Liver (tissue), 9 donors: Measurements from ENCODE around the gene GJB1. TPM values are rescaled to one million over a fixed set of nuclear protein-coding genes. Genes with fewer than 3 reads are reported as not detected.
A peak's percentile ranks its signal among the peaks of the same experiment; 100 is the strongest.

Source experiments
- DNase-seq: peaks from one replicate; pipeline ENCODE4 v3.0.0-alpha.2; 2017; ENCODE audit warnings: low spot score
- H3K27ac ChIP-seq, 2 donors: one replicate each; pipeline ENCODE4 v1.7.0; 2013; ENCODE audit warnings: inconsistent platforms in 2 of 2, low read length in 2 of 2, control low read depth in 1 of 2, low read depth in 1 of 2, mild to moderate bottlenecking in 1 of 2
- H3K27me3 ChIP-seq, 4 donors: one replicate each; pipeline versions ENCODE4 v1.6.1 to v1.7.0; 2013; ENCODE audit warnings: low read length in 3 of 4, inconsistent platforms in 1 of 4, mild to moderate bottlenecking in 1 of 4, moderate library complexity in 1 of 4; ENCODE audit not compliant: control insufficient read depth in 4 of 4, insufficient read depth in 4 of 4
- H3K36me3 ChIP-seq, 4 donors: one replicate each; pipeline versions ENCODE4 v1.6.1 to v1.7.0; 2013; ENCODE audit warnings: low read length in 3 of 4, mild to moderate bottlenecking in 3 of 4, low read depth in 1 of 4, moderate library complexity in 1 of 4; ENCODE audit not compliant: control insufficient read depth in 4 of 4, insufficient read depth in 3 of 4
- H3K4me1 ChIP-seq, 4 donors: one replicate each; pipeline versions ENCODE4 v1.6.1 to v1.7.0; 2013; ENCODE audit warnings: low read length in 3 of 4, mild to moderate bottlenecking in 3 of 4, moderate library complexity in 1 of 4; ENCODE audit not compliant: control insufficient read depth in 4 of 4, insufficient read depth in 4 of 4
- H3K4me3 ChIP-seq, 3 donors: one replicate each; pipeline versions ENCODE4 v1.6.1 to v1.7.0; 2013; ENCODE audit warnings: low read length in 3 of 3, control low read depth in 1 of 3, low read depth in 1 of 3, mild to moderate bottlenecking in 1 of 3
- H3K9ac ChIP-seq, 2 donors: one replicate each; pipeline ENCODE4 v1.7.0; 2013; ENCODE audit warnings: low read length in 2 of 2, mild to moderate bottlenecking in 2 of 2, moderate library complexity in 2 of 2, control low read depth in 1 of 2, low read depth in 1 of 2
- H3K9me3 ChIP-seq, 4 donors: one replicate each; pipeline versions ENCODE4 v1.6.1 to v1.7.0; 2013; ENCODE audit warnings: low read length in 3 of 4; ENCODE audit not compliant: control insufficient read depth in 4 of 4
- CTCF ChIP-seq: fragments of 150-350 bp; IDR thresholded peaks from 2 replicates; pipeline ENCODE4 v1.5.1; 2017; ENCODE audit warnings: improper control_type of control experiment, low read depth, low read length; ENCODE audit not compliant: missing input control
- EGR1 ChIP-seq, 2 donors: IDR thresholded peaks; 2 replicates each; pipeline ENCODE4 v1.6.1; 2016 to 2018; ENCODE audit warnings: antibody characterized with exemption in 2 of 2, low read depth in 2 of 2
- FOXA1 ChIP-seq: IDR thresholded peaks from 2 replicates; pipeline ENCODE4 v1.6.1; 2016; ENCODE audit warnings: antibody characterized with exemption
- FOXA2 ChIP-seq: IDR thresholded peaks from 2 replicates; pipeline ENCODE4 v1.6.1; 2016; ENCODE audit warnings: antibody characterized with exemption
- GABPA ChIP-seq, 2 donors: IDR thresholded peaks in 1 of 2; conservative IDR thresholded peaks in 1 of 2; 2 replicates each; pipeline ENCODE4 v1.6.1; 2016; ENCODE audit warnings: antibody characterized with exemption in 2 of 2, mild to moderate bottlenecking in 1 of 2, moderate library complexity in 1 of 2
- HNF4A ChIP-seq, 2 donors: conservative IDR thresholded peaks; 2 replicates each; pipeline ENCODE4 v1.6.1; 2016; ENCODE audit warnings: antibody characterized with exemption in 2 of 2, mild to moderate bottlenecking in 2 of 2
- HNF4G ChIP-seq: IDR thresholded peaks from 2 replicates; pipeline ENCODE4 v1.6.1; 2016; ENCODE audit warnings: antibody characterized with exemption
- JUND ChIP-seq, 2 donors: IDR thresholded peaks; 2 replicates each; pipeline ENCODE4 v1.6.1; 2016; ENCODE audit warnings: antibody characterized with exemption in 2 of 2
- NR2F2 ChIP-seq: IDR thresholded peaks from 2 replicates; pipeline ENCODE4 v1.6.1; 2016; ENCODE audit warnings: antibody characterized with exemption
- RAD21 ChIP-seq, 2 donors: IDR thresholded peaks; 2 replicates each; pipeline ENCODE4 v1.6.1; 2016; ENCODE audit warnings: antibody characterized with exemption in 2 of 2, mild to moderate bottlenecking in 2 of 2
- RXRA ChIP-seq, 2 donors: IDR thresholded peaks; 2 replicates each; pipeline ENCODE4 v1.6.1; 2017 to 2018; ENCODE audit warnings: antibody characterized with exemption in 2 of 2, mild to moderate bottlenecking in 1 of 2
- SP1 ChIP-seq: IDR thresholded peaks from 2 replicates; pipeline ENCODE4 v1.6.1; 2018; ENCODE audit warnings: antibody characterized with exemption, mild to moderate bottlenecking
- TAF1 ChIP-seq: conservative IDR thresholded peaks from 2 replicates; pipeline ENCODE4 v1.6.1; 2016; ENCODE audit warnings: antibody characterized with exemption, mild to moderate bottlenecking
- YY1 ChIP-seq: IDR thresholded peaks from 2 replicates; pipeline ENCODE4 v1.6.1; 2016; ENCODE audit warnings: antibody characterized with exemption, mild to moderate bottlenecking
- WGBS: extraction: QIAGEN DNeasy Blood & Tissue Kit; methylation state at CpG from one replicate; pipeline ENCODE4 v1.1.7; 2013; 5-methylcytosine and 5-hydroxymethylcytosine counted together
- polyA plus RNA-seq, 2 donors: library from polyadenylated mRNA; stranded (reverse) in 1 of 2; unstranded in 1 of 2; fragments of 200-250 nt in 1 of 2; fragments of >200 nt in 1 of 2; fragmentation: Nextera tagmentation in 1 of 2; extraction: Ambion mirVana in 1 of 2; gene quantifications; one replicate each; pipeline versions ENCODE4 v1.2.1 to v1.2.3, GENCODE V29; 2013 to 2015
- total RNA-seq, 2 donors: library from RNA; depleted of rRNA; stranded (reverse); fragments of >200 nt; gene quantifications; one replicate each; pipeline ENCODE4 v1.2.3, GENCODE V29; 2014
- TF ChIP-seq, protein P1 (sequence below): IDR thresholded peaks from 2 replicates; pipeline ENCODE4 v1.6.1; 2016; ENCODE audit warnings: antibody characterized with exemption
- TF ChIP-seq, protein P2 (sequence below): IDR thresholded peaks from 2 replicates; pipeline ENCODE4 v1.6.1; 2016; ENCODE audit warnings: antibody characterized with exemption
- TF ChIP-seq, protein P3 (sequence below): IDR thresholded peaks from 2 replicates; pipeline ENCODE4 v1.6.1; 2016; ENCODE audit warnings: antibody characterized with exemption, mild to moderate bottlenecking
- TF ChIP-seq, protein P4 (sequence below): IDR thresholded peaks from 2 replicates; pipeline ENCODE4 v1.6.1; 2016; ENCODE audit warnings: antibody characterized with exemption
- donor health status: healthy.
- donor health status: healthy.
- donor health status: healthy.
- donor health status: healthy.
- donor health status: healthy.

Gene GJB1
- total and polyA plus RNA-seq, 4 donors, result 77.1 to 251 (median 199) TPM

GRCh38 chrX:71183341-71183740 lies 39.7 kb upstream of the GJB1 start:
- H3K36me3 ChIP-seq, result no peaks in the 10 kb centered on the region
- WGBS, result 49% methylated on average over 6 of the region's 6 CpGs
- H3K4me3 ChIP-seq, result no peak overlapping the region
- DNase-seq, result no peak
- H3K9ac ChIP-seq, result no peak overlapping the region
- no peak overlapping the region for H3K27ac ChIP-seq
- TF ChIP-seq TAF1, result no peak
- no peak for TF ChIP-seq JUND (IDR thresholded peaks at IDR 0.05)
- TF ChIP-seq, protein P1, sequence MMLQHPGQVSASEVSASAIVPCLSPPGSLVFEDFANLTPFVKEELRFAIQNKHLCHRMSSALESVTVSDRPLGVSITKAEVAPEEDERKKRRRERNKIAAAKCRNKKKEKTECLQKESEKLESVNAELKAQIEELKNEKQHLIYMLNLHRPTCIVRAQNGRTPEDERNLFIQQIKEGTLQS, result no peak
- H3K9me3 ChIP-seq, result no peaks in the 10 kb centered on the region
- H3K27me3 ChIP-seq, result peaks cover 0 to 3% (median 0%) of the 10 kb centered on the region in 4 donors
- peaks cover 2 to 38% (median 30%) of the 10 kb centered on the region in 4 donors for H3K4me1 ChIP-seq

GRCh38 chrX:71184092-71184491 lies 38.9 kb upstream of the GJB1 start:
- Histone ChIP-seq H3K27me3 (peaks cover 0 to 3% (median 0%) of the 10 kb centered on the region in 4 donors), H3K4me3 (no peak overlapping the region), H3K27ac (peak overlapping the region in 1 of 2 donors; percentile 8), H3K36me3 (no peaks in the 10 kb centered on the region), H3K9ac (no peak overlapping the region), H3K9me3 (no peaks in the 10 kb centered on the region), H3K4me1 (peaks cover 2 to 36% (median 30%) of the 10 kb centered on the region in 4 donors)
- TF ChIP-seq HNF4A (conservative IDR thresholded peaks at IDR 0.05), result no peak
- TF ChIP-seq SP1, result no peak
- no peak for TF ChIP-seq YY1
- TF ChIP-seq CTCF, result no peak
- TF ChIP-seq RAD21 (IDR thresholded peaks at IDR 0.05), result no peak
- TF ChIP-seq, protein P2, sequence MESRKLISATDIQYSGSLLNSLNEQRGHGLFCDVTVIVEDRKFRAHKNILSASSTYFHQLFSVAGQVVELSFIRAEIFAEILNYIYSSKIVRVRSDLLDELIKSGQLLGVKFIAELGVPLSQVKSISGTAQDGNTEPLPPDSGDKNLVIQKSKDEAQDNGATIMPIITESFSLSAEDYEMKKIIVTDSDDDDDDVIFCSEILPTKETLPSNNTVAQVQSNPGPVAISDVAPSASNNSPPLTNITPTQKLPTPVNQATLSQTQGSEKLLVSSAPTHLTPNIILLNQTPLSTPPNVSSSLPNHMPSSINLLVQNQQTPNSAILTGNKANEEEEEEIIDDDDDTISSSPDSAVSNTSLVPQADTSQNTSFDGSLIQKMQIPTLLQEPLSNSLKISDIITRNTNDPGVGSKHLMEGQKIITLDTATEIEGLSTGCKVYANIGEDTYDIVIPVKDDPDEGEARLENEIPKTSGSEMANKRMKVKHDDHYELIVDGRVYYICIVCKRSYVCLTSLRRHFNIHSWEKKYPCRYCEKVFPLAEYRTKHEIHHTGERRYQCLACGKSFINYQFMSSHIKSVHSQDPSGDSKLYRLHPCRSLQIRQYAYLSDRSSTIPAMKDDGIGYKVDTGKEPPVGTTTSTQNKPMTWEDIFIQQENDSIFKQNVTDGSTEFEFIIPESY, result no peak
- TF ChIP-seq EGR1 (IDR thresholded peaks at IDR 0.05; ENCODE audit: low read depth in 2 of 2), result no peak
- no peak for TF ChIP-seq HNF4G
- no peak for TF ChIP-seq FOXA2
- no peak for TF ChIP-seq JUND (IDR thresholded peaks at IDR 0.05)
- TF ChIP-seq, protein P1, result no peak
- TF ChIP-seq, protein P3, sequence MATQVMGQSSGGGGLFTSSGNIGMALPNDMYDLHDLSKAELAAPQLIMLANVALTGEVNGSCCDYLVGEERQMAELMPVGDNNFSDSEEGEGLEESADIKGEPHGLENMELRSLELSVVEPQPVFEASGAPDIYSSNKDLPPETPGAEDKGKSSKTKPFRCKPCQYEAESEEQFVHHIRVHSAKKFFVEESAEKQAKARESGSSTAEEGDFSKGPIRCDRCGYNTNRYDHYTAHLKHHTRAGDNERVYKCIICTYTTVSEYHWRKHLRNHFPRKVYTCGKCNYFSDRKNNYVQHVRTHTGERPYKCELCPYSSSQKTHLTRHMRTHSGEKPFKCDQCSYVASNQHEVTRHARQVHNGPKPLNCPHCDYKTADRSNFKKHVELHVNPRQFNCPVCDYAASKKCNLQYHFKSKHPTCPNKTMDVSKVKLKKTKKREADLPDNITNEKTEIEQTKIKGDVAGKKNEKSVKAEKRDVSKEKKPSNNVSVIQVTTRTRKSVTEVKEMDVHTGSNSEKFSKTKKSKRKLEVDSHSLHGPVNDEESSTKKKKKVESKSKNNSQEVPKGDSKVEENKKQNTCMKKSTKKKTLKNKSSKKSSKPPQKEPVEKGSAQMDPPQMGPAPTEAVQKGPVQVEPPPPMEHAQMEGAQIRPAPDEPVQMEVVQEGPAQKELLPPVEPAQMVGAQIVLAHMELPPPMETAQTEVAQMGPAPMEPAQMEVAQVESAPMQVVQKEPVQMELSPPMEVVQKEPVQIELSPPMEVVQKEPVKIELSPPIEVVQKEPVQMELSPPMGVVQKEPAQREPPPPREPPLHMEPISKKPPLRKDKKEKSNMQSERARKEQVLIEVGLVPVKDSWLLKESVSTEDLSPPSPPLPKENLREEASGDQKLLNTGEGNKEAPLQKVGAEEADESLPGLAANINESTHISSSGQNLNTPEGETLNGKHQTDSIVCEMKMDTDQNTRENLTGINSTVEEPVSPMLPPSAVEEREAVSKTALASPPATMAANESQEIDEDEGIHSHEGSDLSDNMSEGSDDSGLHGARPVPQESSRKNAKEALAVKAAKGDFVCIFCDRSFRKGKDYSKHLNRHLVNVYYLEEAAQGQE, result no peak
- TF ChIP-seq, protein P4, sequence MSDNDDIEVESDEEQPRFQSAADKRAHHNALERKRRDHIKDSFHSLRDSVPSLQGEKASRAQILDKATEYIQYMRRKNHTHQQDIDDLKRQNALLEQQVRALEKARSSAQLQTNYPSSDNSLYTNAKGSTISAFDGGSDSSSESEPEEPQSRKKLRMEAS, result no peak
- no peak for TF ChIP-seq FOXA1
- no peak for TF ChIP-seq NR2F2
- TF ChIP-seq TAF1, result no peak
- no peak for TF ChIP-seq GABPA (IDR thresholded peaks at IDR 0.05 in 1 of 2, conservative IDR thresholded peaks at IDR 0.05 in 1 of 2)
- TF ChIP-seq RXRA (IDR thresholded peaks at IDR 0.05), result no peak
- DNase-seq, result no peak
- WGBS, result 25% methylated on average over 5 of the region's 5 CpGs
